ENCODE results near the gene OR1F1.
A peak's percentile ranks its signal among the peaks of the same experiment; 100 is the strongest.
"Not testable (repeated sequence)": the region's sequence is repeated elsewhere in the genome, so short reads cannot be mapped to it uniquely, and the experiment has no call there.

Gene OR1F1

DNA sequence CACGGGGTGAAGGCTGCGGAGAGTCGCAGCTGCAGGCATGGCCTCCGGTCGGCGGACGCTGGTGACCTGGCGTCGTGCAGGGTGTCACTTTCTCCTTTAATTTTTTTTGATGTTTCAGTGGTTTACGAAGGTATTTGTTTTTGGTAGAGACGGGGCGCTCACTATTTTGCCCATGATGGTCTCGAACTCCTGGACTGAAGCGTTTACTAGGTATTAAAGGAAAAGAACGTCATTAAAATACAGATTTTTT, 36.1 kb upstream of the OR1F1 start:
- DNase-seq = no peak

GRCh38 chr16:3152277-3152990, 35.6 kb upstream of the OR1F1 start:
- DNase-seq = peak; percentile 86

DNA sequence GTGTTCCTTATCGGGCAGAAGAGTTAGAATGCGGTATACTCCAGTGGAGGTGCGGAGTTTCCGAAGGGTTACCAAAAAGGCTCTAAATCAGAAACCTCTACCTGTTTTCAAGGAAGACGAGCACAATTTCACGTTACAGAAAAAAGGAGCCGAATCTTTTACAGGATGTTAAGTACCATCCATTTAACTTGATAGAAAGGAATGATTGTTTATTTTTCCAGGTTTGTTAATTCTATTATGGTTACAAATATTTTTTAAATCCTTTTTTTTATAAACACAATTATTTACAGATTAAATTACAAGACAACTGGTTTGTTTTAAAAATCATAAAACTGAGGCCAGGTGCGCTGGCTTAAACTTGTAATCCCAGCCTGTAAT, 35.0 kb upstream of the OR1F1 start:
- DNase-seq = no peak

- DNase-seq = no peak
Observed at GRCh38 chr16:3155181-3155580, 32.8 kb upstream of the OR1F1 start.

- DNase-seq = no peak
Observed at GRCh38 chr16:3155972-3156371, 32.0 kb upstream of the OR1F1 start.

GRCh38 chr16:3157229-3158025, 30.6 kb upstream of the OR1F1 start:
- DNase-seq = peak; percentile 68

DNA sequence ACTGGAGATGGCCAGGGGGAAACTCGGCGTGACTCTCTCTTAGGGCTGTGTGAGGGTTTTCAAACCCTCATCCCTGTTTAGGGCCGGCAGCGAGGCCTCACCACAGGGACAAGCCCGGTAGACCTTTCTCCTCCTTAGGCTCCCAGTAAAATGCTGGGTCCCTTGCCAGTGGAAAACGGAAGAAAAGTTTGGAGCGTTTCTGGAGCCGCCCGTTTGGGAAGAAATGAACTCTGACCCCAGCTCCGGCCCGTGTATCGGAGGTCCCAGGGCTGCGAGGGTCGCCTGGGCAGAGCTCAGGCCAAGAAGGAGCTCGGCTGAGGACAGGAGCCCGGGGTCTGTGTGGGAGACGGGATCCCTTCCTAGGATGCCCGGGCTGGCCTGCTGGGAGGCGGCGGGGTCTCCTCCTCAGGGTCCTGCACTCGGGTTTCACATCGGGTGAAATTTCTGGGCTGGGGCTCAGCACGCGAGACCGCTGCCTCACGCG, 29.9 kb upstream of the OR1F1 start:
- no peak for DNase-seq

GRCh38 chr16:3158510-3159314, 29.3 kb upstream of the OR1F1 start:
- DNase-seq = peak; percentile 77

DNA sequence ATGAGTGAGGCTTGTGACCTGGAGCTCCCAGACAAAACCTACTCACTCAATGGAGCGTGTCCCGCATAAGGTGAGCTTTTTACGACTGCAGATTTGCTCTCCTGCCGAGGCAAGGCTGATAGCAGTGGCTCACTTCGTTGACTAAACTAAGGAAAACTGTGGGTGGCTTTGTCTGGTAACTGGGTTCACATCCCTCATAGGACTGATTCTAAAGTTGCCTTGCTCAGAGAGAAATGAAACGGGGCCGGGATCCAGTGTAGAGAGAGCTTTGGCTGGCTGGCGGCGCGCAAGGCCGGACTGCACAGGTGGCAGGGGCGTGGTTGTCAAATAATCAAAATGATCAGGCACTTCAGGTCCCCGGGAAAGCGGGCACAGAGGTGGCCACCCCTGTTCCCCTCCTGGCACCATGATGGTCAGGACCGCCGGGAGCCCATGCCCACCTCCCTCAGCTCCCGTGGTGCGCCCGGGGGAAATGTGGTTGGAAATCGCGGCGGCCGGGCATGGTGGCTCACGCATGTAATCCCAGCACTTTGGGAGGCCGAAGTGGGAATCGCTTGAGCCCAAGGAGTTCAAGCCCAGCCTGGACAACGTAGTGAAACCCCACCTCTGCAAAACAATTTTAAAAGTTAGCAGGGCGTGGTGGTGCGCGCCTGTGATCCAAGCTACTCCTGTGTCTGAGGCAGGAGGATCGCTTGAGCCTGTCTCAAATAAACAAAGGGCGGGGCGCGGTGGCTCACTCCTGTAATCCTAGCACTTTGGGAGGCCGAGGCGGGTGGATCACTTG, 26.6 kb upstream of the OR1F1 start:
- DNase-seq = no peak

DNA sequence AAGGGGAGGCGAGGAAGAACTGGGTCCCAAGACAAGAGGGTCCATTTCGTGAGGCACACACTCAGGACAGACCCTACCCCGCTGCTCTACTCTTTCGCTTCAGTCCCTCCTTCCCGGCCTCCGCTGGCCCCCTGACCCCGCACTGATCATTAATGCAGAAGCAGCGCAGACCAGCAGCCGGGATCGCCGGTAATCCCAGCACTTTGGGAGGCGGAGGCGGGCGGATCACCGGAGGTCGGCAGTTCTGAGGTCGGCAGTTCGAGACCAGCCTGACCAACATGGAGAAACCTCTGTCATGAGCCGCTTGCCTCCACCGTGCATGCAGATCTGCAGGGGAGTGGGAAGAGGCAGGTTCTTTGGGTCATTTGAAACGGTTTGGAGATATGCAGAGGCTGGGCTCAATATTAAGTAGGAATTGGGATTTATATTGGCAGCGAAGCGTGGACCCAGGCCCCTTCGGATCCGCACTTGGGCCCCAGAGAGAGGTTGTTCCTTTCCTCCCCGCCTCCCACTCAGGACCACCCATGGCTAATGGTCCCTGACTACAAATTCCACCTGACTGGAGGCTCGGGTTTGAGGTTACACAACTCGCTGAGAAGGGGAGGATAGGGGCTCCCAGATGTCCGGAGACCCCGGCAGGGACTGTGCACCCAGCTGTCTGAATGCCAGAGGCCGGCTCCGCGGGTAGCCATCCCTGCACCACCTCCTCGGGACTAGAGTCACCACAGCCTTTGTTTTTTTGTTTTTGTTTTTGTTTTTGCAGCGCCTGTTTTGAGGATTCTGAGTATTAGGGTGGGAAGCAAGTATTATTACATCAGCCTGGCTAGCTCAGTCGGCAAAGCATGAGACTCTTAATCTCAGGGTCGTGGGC, 23.6 kb upstream of the OR1F1 start:
- DNase-seq = no peak

GRCh38 chr16:3165111-3165822, 22.7 kb upstream of the OR1F1 start:
- DNase-seq = no peak

- no peak for DNase-seq
Observed at GRCh38 chr16:3166505-3166886, 21.5 kb upstream of the OR1F1 start.

DNA sequence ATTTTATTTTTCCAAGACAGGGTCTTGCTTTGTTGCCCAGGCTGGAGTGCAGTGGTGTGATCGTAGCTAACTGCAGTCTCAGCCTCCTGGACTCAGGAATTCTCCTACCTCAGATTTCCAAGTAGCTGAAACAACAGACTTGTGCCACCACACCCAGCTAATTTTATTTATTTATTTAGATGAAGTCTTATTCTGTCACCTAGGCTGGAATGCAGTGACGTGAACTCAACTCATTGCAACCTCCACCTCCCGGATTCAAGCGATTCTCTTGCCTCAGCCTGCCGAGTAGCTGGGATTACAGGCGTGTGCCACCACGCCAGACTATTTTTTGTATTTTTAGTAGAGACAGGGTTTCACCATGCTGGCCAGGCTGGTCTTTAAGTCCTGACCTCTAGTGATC, 19.3 kb upstream of the OR1F1 start:
- not testable (repeated sequence) for DNase-seq

DNA sequence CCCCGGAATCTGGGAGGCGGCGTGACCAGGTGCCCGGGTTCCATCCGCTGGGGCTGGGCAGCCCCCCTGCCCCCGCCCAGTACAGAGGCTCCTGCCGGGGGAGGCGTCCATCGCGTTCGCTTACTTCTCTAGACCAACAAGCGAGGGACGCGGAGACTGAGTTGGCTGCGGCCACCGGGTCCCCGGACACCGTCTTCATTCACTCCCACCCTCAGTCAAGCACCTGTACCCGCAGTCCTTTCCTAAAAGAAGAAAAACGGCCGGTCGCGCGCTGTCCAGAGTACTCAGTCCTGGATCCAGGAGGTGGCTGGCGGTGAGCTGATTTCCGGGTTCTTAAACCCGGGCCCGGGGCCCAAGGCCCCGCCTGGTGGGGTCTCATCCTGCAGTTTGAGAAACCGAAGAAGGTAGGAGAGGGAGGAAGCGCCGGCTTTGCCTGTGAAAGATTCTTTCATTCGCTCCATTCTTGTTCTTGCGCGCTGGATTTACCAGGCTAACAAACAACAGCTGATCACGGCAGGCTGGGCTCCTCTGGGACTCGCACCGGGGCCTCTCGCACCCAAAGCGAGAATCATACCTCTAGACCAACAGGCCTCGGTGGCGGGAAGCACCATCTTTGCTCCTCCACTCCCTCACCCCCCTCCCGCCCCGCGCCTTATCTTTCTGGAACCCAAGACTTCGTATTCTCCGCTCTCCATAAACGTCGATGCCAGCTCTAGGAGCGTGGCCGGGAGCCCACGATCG, 17.4 kb upstream of the OR1F1 start:
- no peak for DNase-seq

GRCh38 chr16:3171181-3171854, 16.7 kb upstream of the OR1F1 start:
- no peak for DNase-seq

DNA sequence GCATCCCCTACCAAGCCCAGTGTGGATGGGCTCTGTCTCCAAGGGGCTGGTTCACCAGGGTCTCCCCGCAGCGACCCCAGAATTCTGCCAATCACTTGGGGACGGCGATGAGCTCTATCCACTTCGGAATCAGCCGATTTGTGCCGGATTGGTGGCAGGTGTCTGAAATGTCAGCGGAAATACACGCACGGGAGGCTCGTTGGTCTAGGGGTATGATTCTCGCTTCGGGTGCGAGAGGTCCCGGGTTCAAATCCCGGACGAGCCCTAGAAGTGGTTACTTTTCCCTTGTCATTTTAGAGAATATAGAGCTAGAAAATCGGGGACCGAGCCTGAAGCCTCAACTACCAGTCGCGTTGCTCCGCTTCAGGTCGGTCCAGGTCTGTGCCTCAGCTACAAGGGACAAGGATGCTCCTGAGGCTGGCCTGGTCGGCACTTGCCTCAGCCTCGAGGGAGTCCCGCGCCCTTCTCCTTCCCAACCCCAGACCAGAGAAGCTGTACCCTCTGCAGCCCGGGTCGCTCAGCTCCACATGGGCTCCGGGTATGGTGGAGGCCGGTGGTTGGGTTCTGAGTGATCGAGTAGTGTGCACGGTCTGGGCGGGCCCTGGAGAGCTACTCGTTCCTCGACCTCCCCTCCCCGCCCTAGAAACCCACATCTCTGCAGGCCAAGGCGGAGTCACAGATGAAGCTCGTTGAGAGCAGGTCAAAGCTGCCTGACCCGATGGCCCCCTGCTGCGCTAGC, 16.0 kb upstream of the OR1F1 start:
- DNase-seq = no peak

DNA sequence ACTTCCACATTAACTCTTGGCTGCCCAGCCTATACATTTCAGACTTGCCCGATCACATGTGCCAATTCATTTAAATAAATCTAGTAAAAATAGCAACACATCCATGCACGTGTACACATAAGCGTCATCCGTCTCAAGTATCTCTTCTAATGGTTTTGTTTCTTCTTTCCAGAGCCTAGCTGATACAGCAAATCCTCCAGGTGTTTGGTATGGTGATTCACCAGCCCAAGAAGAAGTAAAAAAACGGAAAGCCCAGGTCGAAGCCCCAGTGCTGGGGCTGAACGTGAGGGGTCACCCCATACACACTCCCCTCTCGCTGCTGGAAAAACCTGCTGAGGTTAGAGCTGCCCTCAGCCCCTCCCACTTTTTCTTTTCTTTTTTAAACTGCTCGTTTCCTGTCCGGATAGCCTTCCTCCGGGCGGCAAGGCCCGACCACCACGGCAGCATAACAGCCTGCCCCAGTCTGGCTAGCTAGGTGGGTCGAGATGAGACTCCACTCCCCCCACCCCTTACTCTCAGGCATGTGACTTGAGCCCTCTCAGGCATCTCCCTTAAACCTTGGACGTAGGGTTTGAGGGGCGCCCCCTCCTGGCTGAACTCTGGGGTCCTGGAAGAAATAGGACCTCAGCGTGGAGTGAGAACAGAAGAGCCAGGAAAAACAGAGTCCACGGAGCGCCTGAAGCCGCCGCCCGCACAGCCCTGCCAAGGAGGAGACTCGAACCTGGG, 13.9 kb upstream of the OR1F1 start:
- no peak for DNase-seq

DNA sequence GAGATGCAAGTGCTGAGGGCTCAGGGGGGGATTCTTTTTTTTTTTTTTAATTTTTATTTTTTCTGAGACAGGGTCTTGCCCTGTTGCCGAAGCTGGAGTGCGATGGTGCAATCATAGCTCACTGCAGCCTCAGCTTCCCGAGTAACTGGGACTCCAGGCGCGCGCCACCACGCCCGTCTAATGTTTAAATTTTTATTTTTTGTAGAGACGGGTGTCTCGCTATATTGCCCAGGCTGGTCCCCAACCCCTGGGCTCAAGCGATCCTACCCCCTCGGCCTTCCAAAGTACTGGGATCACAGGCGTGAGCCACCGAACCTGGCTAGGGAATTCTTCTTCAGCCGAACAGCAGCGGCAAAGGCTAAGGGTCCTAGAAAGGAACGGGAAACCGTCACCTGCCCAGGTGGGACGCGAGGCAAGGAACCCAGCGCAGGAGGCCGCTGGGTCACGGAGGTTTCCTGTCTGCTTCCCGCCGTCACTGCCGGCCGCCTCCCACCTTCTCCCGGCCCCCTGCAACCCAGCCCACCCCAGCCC, 13.3 kb upstream of the OR1F1 start:
- DNase-seq = no peak

Measured in NCI-H774 (cell line).